Activated T-helper 2 cell treated with anti-CD3 and anti-CD28 coated beads, Interferon-gamma antibody, Interleukin-2, Interleukin-4, amounts not matched to agents 10 μg/mL and 5 μg/mL and 100 μg/mL, durations not matched to agents 14 hours and 24 hours and 36 hours (primary cell): ENCODE measurements around the gene BBS5. TPM values are rescaled to one million over a fixed set of nuclear protein-coding genes. Genes with fewer than 3 reads are reported as not detected.
"Not testable (repeated sequence)": the region's sequence is repeated elsewhere in the genome, so short reads cannot be mapped to it uniquely, and the experiment has no call there.

Source experiments
- DNase-seq: peaks from one replicate; pipeline ENCODE4 v3.0.0; 2021; ENCODE audit warnings: low spot score
- H3K27ac Mint-ChIP-seq: one replicate; pipeline ENCODE4 v1.8.0; 2021; ENCODE audit warnings: mixed read lengths
- H3K27me3 Mint-ChIP-seq: one replicate; pipeline ENCODE4 v1.8.0; 2021; ENCODE audit warnings: low read depth, mixed read lengths
- H3K36me3 Mint-ChIP-seq: one replicate; pipeline ENCODE4 v1.8.0; 2021; ENCODE audit warnings: low read depth, mixed read lengths
- H3K4me1 Mint-ChIP-seq: one replicate; pipeline ENCODE4 v1.8.0; 2021; ENCODE audit warnings: low read depth, mixed read lengths
- H3K4me3 Mint-ChIP-seq: one replicate; pipeline ENCODE4 v1.8.0; 2021; ENCODE audit warnings: low read depth, mild to moderate bottlenecking, moderate library complexity, mixed read lengths
- H3K9me3 Mint-ChIP-seq: one replicate; pipeline ENCODE4 v1.8.0; 2021; ENCODE audit warnings: mixed read lengths
- intact Hi-C: fragments of 100-400 bp; cut with micrococcal nuclease; formaldehyde crosslinking; loops from one replicate; pipeline ENCODE4 v1.15.1; 2023
- total RNA-seq: library from RNA; stranded (reverse); gene quantifications from 2 replicates; pipeline ENCODE4 v1.2.3, GENCODE V29; 2022

Gene BBS5
- total RNA-seq, 1 donor from 2014 or later = 3.3 TPM

DNA sequence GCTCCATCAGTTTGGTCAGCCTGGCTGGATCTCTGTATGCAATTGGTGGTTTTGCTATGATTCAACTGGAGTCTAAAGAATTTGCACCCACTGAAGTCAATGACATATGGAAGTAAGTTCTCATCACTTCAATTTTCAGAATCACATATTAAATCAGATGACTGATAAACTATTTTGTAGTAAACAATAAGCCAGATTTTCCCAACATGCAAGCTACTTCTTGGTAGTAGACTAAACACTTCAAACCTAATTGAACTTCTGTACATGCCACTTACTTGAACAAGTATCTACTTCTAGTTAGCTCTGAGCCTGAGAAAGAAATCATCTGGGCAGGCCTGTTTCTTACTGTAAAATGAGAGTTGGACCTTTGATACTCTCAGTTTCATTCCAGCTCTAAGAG is 41.6 kb downstream of the BBS5 start:
- DNase-seq = no peak
- intact Hi-C loops = no loop called here
- Mint-ChIP-seq H3K36me3 (no peaks in the 10 kb centered on the region), H3K27me3 (peaks cover 6% of the 10 kb centered on the region), H3K4me3 (no peak overlapping the region), H3K27ac (no peak overlapping the region), H3K9me3 (no peaks in the 10 kb centered on the region), H3K4me1 (no peaks in the 10 kb centered on the region)

DNA sequence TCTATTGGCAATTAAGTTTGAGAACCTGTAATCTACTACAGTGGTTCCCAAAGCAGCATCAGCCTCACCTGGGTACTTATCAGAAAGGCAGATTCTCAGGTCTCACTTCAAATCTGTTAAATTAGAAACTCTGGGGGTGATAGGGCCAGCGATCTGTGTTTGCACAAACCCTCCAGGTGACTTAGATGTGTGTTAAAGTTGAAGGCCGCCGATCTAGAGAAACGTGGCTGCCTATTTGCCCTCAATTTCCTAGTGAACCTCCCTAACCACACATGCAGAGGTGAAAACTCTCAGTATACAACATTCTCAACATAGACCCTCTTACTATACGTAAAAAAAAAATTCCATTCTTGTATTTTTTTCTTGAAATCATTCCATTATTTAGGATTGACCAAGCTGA is 44.4 kb downstream of the BBS5 start:
- Mint-ChIP-seq H3K4me3 (no peak overlapping the region), H3K36me3 (peaks cover 1% of the 10 kb centered on the region), H3K4me1 (no peaks in the 10 kb centered on the region), H3K9me3 (no peaks in the 10 kb centered on the region), H3K27me3 (no peaks in the 10 kb centered on the region), H3K27ac (no peak overlapping the region)
- no peak for DNase-seq
- intact Hi-C loops = no loop called here

DNA sequence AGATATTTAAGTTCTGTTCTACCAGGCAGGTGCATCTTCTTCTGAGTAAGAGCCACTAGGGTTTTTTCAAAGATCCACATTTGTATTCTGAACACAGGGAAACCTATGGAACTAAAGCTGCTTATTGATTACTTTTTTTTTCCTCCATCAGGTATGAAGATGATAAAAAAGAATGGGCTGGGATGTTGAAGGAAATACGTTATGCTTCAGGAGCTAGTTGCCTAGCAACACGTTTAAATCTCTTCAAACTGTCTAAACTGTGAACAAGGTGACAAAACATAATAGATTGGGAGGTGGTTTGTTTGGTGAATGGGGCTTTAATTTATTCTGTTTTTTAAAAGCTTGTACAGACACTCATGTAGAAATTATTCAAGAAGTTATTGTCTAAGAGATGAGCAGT is 46.1 kb downstream of the BBS5 start:
- DNase-seq = no peak
- Mint-ChIP-seq H3K36me3 (peaks cover 16% of the 10 kb centered on the region), H3K4me3 (no peak overlapping the region), H3K27ac (no peak overlapping the region), H3K27me3 (no peaks in the 10 kb centered on the region), H3K4me1 (no peaks in the 10 kb centered on the region), H3K9me3 (no peaks in the 10 kb centered on the region)
- intact Hi-C loops = no loop called here

DNA sequence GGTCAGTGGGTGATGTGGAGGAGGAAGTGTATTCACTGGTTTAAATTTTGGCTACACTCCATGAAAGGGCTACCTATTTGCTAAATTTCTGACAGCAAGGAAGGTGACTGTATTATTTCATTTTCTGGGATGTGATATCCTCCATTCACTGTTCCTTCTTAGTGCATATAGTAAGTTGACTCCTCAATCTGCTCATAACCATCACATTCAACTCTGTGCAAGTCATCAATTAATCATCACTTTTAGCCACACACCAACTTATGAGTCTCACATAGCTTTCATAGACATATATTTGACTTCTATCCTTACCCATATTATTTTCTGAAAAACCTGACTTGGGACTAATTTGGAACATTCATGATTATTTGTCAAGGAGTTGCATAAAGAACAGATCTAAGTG is 47.2 kb downstream of the BBS5 start:
- H3K4me1 Mint-ChIP-seq = no peaks in the 10 kb centered on the region
- H3K27ac Mint-ChIP-seq = no peak overlapping the region
- DNase-seq = no peak
- H3K4me3 Mint-ChIP-seq = no peak overlapping the region
- H3K9me3 Mint-ChIP-seq = no peaks in the 10 kb centered on the region
- peaks cover 18% of the 10 kb centered on the region for H3K36me3 Mint-ChIP-seq
- intact Hi-C loops = no loop called here
- H3K27me3 Mint-ChIP-seq = no peaks in the 10 kb centered on the region

DNA sequence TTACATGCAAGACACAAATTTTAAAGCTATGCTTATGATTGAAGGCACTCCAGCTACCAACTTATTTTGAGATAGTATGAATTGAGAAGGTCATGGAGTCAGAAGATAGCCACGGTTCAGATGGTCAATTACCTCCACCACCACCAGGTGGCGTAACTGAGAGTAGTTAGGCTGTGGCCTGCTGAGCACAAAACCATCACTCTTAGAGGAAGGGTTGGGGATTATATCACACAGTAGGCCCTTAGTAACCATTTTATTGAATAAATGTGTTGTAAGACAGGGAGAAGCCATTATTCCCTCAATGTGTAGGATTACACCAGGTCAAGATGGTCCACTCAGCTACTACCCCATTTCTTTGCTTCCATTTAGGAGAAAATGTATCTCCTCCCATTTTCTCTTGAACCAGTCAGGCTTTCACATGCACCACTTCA is 49.0 kb downstream of the BBS5 start:
- Mint-ChIP-seq H3K36me3 (peaks cover 18% of the 10 kb centered on the region), H3K4me1 (no peaks in the 10 kb centered on the region), H3K27ac (no peak overlapping the region), H3K9me3 (no peaks in the 10 kb centered on the region), H3K4me3 (no peak overlapping the region), H3K27me3 (no peaks in the 10 kb centered on the region)
- DNase-seq = peak; percentile 60
- intact Hi-C loops = loop anchor here (2.0 kb wide), 1 partner anchor 401 kb away; no protein-coding TSS in a partner anchor

DNA sequence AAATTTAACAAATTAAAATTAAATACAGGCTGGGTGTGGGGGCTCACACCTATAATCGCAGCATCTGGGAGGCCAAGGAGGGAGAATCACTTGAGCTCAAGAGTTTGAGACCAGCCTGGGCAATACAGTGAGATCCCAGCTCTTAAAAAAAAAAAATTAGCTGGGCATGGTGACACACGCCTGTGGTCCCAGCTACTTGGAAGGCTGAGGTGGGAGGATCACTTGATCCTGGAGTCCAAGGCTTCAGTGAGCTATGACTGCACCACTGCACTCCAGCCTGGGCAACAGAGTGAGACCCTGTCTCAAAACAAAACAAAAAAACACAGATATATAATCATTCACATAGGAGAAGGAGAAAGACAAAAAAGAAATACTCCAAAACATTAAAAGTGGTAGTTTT is 60.2 kb downstream of the BBS5 start:
- intact Hi-C loops, DNase-seq, H3K27me3 Mint-ChIP-seq, H3K9me3 Mint-ChIP-seq, H3K4me3 Mint-ChIP-seq, H3K4me1 Mint-ChIP-seq, H3K27ac Mint-ChIP-seq: not testable (repeated sequence)
- H3K36me3 Mint-ChIP-seq = peaks cover 39% of the 10 kb centered on the region

DNA sequence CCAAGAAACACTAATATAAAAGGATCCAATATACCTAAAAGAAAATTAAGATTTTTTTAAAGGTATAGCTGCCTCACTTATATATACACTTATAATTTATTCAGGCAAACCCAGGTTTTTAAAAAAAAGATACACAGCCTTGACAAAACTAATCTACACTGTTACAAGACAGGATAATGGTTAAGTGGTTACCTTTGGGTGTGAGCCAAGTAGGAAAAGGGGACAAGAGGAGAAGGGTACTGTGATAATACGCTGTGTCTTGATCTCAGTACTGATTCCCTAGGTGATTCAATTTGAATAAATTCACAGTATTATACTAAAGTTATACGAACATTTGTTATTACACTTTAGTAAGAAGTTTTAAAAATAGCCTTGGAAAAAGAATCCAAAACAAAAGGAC is 60.9 kb downstream of the BBS5 start:
- no peak for DNase-seq
- Mint-ChIP-seq H3K4me1 (no peaks in the 10 kb centered on the region), H3K4me3 (no peak overlapping the region), H3K9me3 (no peaks in the 10 kb centered on the region), H3K27me3 (no peaks in the 10 kb centered on the region), H3K36me3 (peaks cover 39% of the 10 kb centered on the region), H3K27ac (no peak overlapping the region)
- intact Hi-C loops = no loop called here

DNA sequence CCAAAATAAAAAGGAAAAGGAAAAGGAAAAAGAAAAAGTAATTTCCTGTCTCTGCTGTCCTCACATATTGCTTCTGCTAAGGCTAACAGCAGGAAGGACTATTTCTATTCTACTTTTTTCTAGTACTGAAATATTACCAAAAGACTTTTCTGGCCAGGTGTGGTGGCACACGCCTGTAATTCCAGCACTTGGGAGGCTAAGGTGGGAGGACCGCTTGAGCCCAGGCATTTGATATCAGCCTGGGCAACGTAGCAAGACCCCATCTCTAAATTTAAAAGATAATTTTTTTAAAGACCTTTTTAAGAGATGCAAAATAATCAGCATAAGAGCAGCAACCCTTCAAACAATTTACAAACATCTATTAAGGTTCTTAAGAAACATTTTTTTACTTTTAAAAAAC is 63.1 kb downstream of the BBS5 start:
- DNase-seq = no peak
- Mint-ChIP-seq H3K36me3 (peaks cover 45% of the 10 kb centered on the region), H3K27me3 (no peaks in the 10 kb centered on the region), H3K4me3 (no peak overlapping the region), H3K4me1 (peaks cover 7% of the 10 kb centered on the region), H3K9me3 (no peaks in the 10 kb centered on the region), H3K27ac (no peak overlapping the region)
- intact Hi-C loops = no loop called here

DNA sequence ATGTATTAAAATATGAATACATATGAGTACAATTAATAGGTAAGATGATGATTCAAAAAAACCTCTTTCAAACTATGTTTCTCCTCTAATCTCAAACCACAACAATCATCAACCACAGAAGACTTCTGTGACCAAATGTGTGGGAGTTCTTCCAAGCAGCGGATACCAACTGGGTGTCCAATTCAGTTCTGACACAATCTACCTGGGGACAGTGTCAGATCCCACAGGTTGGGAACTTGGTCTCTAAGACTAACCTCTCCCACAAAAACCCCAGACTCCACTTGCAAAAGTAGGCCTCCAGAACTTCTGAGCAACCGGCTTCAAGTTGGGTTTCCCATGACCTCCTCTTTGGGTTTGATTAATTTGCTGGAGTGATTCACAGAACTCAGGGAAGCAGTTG is 67.5 kb downstream of the BBS5 start:
- intact Hi-C loops = no loop called here
- H3K4me1 Mint-ChIP-seq = peaks cover 7% of the 10 kb centered on the region
- H3K36me3 Mint-ChIP-seq = peaks cover 44% of the 10 kb centered on the region
- no peak for DNase-seq
- H3K9me3 Mint-ChIP-seq = no peaks in the 10 kb centered on the region
- no peak overlapping the region for H3K4me3 Mint-ChIP-seq
- H3K27ac Mint-ChIP-seq = no peak overlapping the region
- no peaks in the 10 kb centered on the region for H3K27me3 Mint-ChIP-seq

Other genes with a start within 250 kb of the BBS5 start
- 0.09 and 0.46 TPM in 2 replicates for gene LRP2, start 117.0 kb upstream of the BBS5 start, total RNA-seq
- 0.14 TPM in 1 of 2 replicates, not detected in the other for gene KLHL41, start 30.2 kb downstream of the BBS5 start, total RNA-seq
- 61.5 and 61.9 TPM in 2 replicates for gene FASTKD1, start 94.4 kb downstream of the BBS5 start, total RNA-seq
- 57.5 and 57.6 TPM in 2 replicates for gene PPIG, start 104.9 kb downstream of the BBS5 start, total RNA-seq
- not detected in 2 replicates for gene CFAP210, start 214.9 kb downstream of the BBS5 start, total RNA-seq
- gene PHOSPHO2, start 215.0 kb downstream of the BBS5 start, total RNA-seq = 3.7 and 4.2 TPM in 2 replicates